KOPT-K1 (cell line): ENCODE data around the gene SHOX.

ENCODE experiments used
- H3K27ac ChIP-seq: fragments of 200-600 bp; sonication (generic); 2 replicates; pipeline ENCODE4 v1.5.1; 2016; ENCODE audit warnings: antibody characterized with exemption, mild to moderate bottlenecking, low read depth, low read length; ENCODE audit not compliant: poor library complexity, severe bottlenecking
- H3K36me3 ChIP-seq: fragments of 200-600 bp; sonication (generic); 2 replicates; pipeline ENCODE4 v1.5.1; 2017; ENCODE audit warnings: antibody characterized with exemption, mild to moderate bottlenecking, low read length, moderate library complexity; ENCODE audit not compliant: insufficient read depth
- H3K9me3 ChIP-seq: fragments of 200-600 bp; sonication (generic); 2 replicates; pipeline ENCODE4 v1.5.1; 2017; ENCODE audit warnings: antibody characterized with exemption, low read length, mild to moderate bottlenecking; ENCODE audit not compliant: insufficient read depth, poor library complexity, severe bottlenecking

Gene SHOX

GRCh38 chrX:663841-664240 is 33.2 kb downstream of the SHOX start:
- no peak overlapping the region for H3K27ac ChIP-seq
- H3K9me3 ChIP-seq, result no peaks in the 10 kb centered on the region

DNA sequence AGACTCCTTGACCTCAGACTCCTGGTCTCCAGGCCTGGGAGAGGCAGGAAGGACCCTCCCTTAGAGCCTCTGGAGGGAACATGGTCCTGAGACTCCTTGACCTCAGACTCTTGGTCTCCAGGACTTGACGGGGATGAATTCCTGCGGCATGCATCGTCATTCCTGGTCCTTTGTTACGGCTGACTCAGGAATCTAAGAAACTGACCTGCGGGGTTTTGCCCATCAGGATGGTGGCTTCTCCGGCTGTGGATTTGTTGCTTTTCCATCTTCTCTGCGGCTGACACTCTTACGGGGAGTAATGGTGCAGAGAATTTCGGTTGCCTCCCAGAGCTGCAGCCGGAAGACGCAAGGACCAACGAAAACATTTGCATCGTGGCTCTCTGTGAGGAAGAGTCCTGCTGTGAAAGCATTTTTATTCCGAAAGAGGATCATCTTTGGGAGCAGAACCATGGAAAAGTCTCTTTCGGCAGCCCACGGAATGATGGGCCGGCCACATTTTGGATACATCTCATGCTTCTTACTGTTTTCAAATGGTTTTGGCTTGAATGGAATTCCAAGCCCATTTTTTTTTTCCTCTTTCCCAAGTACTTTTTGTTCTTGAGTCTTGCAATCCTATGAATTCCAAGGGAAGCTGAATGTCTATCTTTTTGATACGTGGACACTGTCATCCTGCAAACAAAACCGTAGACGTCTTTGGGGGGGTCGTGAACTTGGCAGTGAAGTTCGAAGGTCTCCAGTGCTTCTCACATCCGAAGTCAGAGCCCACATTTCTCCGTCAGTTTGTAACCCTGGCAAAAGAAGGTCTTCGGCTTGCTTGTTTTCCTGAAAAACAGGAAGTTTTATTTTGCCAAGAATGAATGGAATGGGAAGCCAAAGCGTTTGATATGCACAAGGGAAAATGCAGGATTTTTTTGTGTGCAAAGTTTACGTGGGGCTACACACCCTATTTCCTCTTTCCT is 36.5 kb downstream of the SHOX start:
- Histone ChIP-seq H3K9me3 (no peaks in the 10 kb centered on the region), H3K27ac (no peak overlapping the region), H3K36me3 (no peaks in the 10 kb centered on the region)

More at GRCh38 chrX:663841-664240, 33.2 kb downstream of the SHOX start:
- H3K36me3 ChIP-seq, result no peaks in the 10 kb centered on the region

GRCh38 chrX:670645-671044 is 40.1 kb downstream of the SHOX start:
- no peak overlapping the region for H3K27ac ChIP-seq
- no peaks in the 10 kb centered on the region for H3K36me3 ChIP-seq
- H3K9me3 ChIP-seq, result no peaks in the 10 kb centered on the region

- H3K9me3 ChIP-seq, result no peaks in the 10 kb centered on the region
- H3K36me3 ChIP-seq, result no peaks in the 10 kb centered on the region
- H3K27ac ChIP-seq, result no peak overlapping the region
Observed at GRCh38 chrX:672931-673330, 42.3 kb downstream of the SHOX start.

DNA sequence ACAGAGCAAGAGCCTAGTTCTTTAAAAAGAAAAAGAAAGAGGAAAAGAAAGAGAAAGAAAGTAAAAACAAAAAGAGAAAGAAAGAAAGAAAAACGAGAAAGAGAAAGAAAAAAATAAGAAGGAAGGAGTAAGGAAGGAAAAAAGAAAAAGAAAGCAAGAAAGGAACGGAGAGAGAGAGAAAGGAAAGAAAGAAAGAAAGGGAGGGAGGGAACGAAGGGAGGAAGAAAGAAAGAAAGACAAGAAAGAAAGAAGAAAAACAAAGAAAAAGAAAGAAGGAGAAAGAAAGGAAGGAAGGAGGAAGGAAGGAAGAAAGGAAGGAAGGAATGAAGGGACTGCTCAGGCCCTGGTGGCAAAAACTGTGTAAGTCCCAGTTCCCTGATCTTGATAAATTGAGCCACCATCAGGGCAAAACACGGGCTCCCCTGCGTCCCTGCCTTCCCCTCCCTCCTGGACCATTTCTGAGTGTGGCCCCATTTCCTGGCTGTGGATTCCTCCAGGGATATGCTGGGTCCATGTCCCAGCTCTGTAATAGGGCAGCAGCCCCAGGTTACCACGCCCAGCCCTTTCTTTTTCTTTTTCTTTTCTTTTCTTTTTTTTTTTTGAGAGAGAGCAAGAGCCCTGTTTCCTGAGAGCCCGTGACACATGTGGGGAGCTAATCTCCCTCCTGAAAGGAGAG is 44.8 kb downstream of the SHOX start:
- Histone ChIP-seq H3K36me3 (no peaks in the 10 kb centered on the region), H3K27ac (no peak overlapping the region), H3K9me3 (peaks cover 7% of the 10 kb centered on the region)

GRCh38 chrX:675955-676295 is 45.3 kb downstream of the SHOX start:
- Histone ChIP-seq H3K9me3 (peaks cover 7% of the 10 kb centered on the region), H3K27ac (no peak overlapping the region), H3K36me3 (no peaks in the 10 kb centered on the region)

DNA sequence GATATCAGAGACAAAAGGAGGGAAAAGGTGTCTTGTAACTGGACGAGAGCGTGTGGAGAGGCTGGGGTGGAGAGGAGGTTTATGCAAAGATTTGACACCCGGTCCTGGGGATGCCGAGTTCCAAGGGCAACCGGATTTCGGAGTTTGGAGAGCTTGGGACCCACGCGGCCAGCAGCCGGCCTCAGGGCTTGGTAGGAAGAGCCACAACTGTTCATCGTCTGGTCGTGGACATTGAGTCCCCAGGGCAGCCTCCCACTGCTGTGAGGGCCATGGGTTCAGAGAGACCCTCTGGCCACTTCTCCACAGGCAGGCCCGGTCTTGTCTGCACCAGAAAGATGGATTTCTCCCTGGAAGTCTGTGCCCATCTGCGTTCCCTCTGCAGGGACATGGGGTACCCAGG is 46.8 kb downstream of the SHOX start:
- Histone ChIP-seq H3K36me3 (no peaks in the 10 kb centered on the region), H3K27ac (no peak overlapping the region), H3K9me3 (peaks cover 7% of the 10 kb centered on the region)

- no peak overlapping the region for H3K27ac ChIP-seq
- no peaks in the 10 kb centered on the region for H3K36me3 ChIP-seq
- peaks cover 7% of the 10 kb centered on the region for H3K9me3 ChIP-seq
Observed at GRCh38 chrX:679291-679979, 48.8 kb downstream of the SHOX start.

DNA sequence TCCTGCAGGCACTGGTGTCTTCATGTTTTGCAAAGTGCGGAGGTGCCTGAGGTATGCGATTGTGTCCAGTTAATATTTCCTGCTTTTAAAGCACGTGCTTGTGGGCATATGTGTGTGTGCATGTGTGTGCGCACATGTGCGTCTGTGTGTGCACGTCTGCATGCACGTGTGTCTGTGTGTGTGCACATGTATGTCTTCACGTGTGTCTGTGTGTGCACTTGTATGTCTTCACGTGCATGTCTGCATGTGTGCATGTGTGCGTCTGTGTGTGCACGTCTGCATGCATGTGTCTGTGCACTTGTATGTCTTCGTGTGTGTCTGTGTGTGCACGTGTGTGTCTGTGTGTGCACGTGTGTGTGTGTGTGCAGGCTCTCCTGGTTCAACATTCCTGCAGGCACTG is 49.5 kb downstream of the SHOX start:
- no peak overlapping the region for H3K27ac ChIP-seq
- peaks cover 7% of the 10 kb centered on the region for H3K9me3 ChIP-seq
- H3K36me3 ChIP-seq, result no peaks in the 10 kb centered on the region

GRCh38 chrX:681989-682388 is 51.4 kb downstream of the SHOX start:
- H3K27ac ChIP-seq, result no peak overlapping the region
- H3K36me3 ChIP-seq, result no peaks in the 10 kb centered on the region
- peaks cover 7% of the 10 kb centered on the region for H3K9me3 ChIP-seq

GRCh38 chrX:682892-683291 is 52.3 kb downstream of the SHOX start:
- peaks cover 7% of the 10 kb centered on the region for H3K9me3 ChIP-seq
- H3K36me3 ChIP-seq, result no peaks in the 10 kb centered on the region
- H3K27ac ChIP-seq, result no peak overlapping the region

DNA sequence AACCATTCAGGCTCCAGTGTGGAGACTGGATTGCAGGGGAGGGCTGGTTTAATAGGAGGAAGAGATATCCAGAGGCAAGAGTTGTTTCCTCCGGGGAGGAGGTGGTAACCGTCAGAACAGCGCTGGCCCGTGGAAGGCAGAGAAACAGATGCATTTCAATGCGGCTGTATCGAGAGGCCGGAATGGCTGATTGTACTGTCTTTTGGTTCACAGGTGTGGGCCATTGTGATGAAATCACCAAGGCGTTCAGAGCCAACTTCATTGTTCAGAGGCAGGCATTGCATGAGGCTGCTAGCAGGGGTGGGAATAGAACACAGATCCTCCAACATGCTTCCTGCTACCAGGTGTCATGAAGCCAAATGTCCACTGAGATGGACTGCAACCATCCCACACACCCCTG is 53.0 kb downstream of the SHOX start:
- no peak overlapping the region for H3K27ac ChIP-seq
- peaks cover 7% of the 10 kb centered on the region for H3K9me3 ChIP-seq
- H3K36me3 ChIP-seq, result no peaks in the 10 kb centered on the region

- Histone ChIP-seq H3K9me3 (no peaks in the 10 kb centered on the region), H3K27ac (no peak overlapping the region), H3K36me3 (no peaks in the 10 kb centered on the region)
Observed at GRCh38 chrX:685120-686032, 54.8 kb downstream of the SHOX start.

GRCh38 chrX:689983-690382 is 59.4 kb downstream of the SHOX start:
- H3K36me3 ChIP-seq, result no peaks in the 10 kb centered on the region
- H3K9me3 ChIP-seq, result no peaks in the 10 kb centered on the region

More at GRCh38 chrX:689983-690382, 59.4 kb downstream of the SHOX start:
- H3K27ac ChIP-seq, result no peak overlapping the region
